NCI-H2227 treated with DMSO at 0.1 percent for 48 hours (cell line): ENCODE results near the gene ADAM12.

Experiments used
- DNase-seq: peaks from one replicate; lab custom pipeline; 2025; lab: John Stamatoyannopoulos, UW

Gene ADAM12, protein sequence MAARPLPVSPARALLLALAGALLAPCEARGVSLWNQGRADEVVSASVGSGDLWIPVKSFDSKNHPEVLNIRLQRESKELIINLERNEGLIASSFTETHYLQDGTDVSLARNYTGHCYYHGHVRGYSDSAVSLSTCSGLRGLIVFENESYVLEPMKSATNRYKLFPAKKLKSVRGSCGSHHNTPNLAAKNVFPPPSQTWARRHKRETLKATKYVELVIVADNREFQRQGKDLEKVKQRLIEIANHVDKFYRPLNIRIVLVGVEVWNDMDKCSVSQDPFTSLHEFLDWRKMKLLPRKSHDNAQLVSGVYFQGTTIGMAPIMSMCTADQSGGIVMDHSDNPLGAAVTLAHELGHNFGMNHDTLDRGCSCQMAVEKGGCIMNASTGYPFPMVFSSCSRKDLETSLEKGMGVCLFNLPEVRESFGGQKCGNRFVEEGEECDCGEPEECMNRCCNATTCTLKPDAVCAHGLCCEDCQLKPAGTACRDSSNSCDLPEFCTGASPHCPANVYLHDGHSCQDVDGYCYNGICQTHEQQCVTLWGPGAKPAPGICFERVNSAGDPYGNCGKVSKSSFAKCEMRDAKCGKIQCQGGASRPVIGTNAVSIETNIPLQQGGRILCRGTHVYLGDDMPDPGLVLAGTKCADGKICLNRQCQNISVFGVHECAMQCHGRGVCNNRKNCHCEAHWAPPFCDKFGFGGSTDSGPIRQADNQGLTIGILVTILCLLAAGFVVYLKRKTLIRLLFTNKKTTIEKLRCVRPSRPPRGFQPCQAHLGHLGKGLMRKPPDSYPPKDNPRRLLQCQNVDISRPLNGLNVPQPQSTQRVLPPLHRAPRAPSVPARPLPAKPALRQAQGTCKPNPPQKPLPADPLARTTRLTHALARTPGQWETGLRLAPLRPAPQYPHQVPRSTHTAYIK

GRCh38 chr10:126387931-126388911, at the start of gene ADAM12:
TSS of gene ADAM12 (minus strand) at chr10:126388477. CDS start at chr10:126388145, 332 bp downstream.
- no peak for DNase-seq

GRCh38 chr10:126437635-126438406, 49.5 kb upstream of the ADAM12 start:
- DNase-seq, result no peak

DNA sequence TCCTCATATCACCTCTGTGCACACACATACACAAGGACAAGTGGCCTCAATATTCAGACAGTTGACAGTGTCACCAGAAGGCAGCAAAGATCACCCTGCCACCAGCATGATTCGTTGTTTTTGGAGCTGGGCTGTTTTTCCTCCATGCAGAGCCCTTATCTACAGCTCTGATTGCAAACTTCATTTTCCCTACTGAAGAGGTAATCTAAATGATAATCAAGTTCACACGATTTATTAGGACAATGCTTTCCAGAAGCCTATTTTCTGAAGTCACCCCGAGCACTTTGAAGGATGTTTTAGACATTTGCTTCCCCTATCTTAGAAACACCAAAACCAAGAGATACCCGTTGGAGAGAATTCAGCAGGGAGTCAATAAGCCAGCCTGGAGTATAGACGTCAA, 46.0 kb upstream of the ADAM12 start:
- DNase-seq, result no peak

- DNase-seq, result no peak
These were observed 45.1 kb upstream of the ADAM12 start for GRCh38 chr10:126433351-126433750.

DNA sequence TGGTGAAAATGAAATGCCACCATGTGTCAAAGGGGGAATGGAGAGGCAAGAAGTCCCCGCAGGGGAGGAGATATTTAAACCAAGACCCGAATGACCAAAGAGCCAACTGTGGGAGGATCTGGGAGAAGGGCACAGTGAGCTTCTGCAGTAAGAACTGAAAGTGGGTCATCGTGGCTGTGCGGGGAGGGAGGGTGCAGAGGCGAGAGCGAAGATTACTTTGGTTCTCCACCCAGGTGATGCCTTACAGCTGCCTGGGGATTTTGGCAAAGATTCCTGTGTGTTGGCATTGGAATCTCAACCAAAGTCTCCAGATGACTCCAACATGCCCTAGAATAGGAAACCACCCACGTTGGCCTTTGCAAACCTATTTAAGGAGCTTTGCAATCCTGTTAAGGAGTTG, 44.2 kb upstream of the ADAM12 start:
- DNase-seq, result no peak

DNA sequence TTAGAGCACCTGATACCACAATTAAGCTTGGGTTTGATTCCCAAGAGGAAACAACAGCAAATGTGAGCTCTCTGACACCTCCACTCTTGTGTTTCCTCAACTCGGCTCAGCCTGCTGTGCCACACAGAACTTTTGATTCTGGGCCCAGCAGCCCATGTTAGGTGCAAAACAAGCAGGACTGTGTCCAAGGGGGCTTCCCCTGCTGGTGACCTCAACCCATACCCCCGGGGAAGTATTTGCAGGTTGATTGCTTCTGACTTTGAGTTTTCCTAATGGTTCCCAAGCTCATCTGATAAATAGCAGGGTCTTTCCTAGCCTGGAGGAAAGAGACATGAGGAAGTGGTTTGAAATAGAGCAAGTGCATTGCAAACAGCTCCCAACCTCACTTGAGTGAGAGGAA, 43.5 kb upstream of the ADAM12 start:
- no peak for DNase-seq

DNA sequence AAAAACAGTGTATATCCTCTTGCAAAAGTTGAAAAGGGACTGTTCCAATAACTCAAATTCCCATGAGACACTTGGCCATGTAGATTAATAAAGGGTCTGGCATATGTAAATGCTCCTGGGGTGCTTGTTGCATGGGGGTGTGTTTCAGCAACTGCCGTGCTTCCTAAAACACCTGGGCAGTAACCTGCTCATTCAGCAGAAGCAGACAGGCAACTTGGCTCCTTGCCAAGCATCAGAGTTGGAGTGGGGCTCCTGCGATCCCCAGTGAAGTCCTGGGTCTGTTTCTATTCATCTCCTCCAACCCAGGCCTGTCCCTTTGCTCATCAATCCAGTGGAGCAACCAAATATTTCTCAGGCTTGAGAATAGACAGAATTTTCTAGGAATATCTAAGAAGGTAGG, 42.2 kb upstream of the ADAM12 start:
- no peak for DNase-seq

DNA sequence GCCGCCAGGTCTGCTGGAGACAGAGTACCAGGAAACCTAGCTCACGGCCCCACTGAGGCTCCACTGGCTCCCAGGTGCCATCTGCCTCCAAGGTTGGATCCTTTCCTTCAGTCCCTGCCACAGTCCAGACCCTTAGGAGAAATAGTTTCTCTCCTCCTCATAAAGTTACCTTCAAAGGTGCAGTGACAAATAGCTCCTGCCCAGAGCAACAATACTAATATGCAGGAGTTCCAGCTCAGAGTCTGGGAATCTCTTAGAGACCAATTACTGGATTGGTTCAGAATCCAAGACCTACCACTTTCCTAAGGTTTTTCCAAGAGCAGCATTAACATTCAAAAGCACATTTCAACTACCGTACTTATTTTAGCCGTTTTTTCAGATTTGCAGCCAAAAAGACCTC, 41.0 kb upstream of the ADAM12 start:
- DNase-seq, result no peak

DNA sequence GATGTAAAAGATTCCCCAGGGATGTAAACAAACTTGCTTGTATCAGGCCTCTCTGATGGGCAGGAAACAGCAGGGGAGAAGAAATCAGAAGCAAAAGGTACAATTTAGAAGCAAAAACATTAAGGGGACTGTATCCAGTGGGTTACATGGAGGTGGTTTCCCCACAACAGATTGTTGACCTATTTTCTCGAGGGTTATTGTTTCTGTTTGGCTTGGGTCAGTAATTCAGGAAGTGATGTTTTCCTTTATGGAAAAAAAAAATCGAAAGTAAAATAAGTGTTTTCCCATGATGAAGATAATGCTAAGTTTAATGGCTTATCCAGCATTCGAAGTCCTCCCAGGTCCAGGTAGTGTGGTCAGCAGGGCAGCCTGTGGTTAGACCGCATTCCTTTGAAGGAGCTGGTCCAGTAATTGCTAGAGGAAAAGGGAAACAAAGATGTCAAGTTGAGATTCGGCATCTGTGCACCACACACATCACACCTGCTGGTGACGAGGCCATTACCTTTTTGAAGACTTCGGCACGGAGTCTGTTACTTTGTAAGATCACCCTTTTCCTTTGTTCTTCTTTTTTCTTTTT, 37.3 kb upstream of the ADAM12 start:
- no peak for DNase-seq

DNA sequence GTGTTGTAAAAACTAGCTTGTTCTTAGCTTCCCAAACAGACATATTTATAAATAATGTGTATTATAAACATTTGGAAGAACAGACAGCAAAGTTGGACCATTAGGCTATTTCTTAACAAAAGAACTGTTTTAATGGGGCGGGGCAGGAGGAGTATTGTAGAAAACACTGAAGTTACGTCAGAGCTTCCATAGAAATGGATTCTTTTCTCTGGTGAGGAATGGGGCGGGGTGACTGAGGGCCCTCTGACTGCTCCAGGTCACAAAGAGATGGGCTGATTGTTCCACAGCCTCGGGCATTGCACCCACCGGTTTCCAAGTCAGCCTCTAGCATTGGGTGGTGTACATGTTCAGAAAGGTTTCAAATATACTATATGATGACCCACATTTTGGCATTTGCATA, 36.8 kb upstream of the ADAM12 start:
- DNase-seq, result no peak

- no peak for DNase-seq
These were observed 35.6 kb upstream of the ADAM12 start for GRCh38 chr10:126423732-126424491.

- DNase-seq, result no peak
These were observed 34.3 kb upstream of the ADAM12 start for GRCh38 chr10:126422567-126422966.

DNA sequence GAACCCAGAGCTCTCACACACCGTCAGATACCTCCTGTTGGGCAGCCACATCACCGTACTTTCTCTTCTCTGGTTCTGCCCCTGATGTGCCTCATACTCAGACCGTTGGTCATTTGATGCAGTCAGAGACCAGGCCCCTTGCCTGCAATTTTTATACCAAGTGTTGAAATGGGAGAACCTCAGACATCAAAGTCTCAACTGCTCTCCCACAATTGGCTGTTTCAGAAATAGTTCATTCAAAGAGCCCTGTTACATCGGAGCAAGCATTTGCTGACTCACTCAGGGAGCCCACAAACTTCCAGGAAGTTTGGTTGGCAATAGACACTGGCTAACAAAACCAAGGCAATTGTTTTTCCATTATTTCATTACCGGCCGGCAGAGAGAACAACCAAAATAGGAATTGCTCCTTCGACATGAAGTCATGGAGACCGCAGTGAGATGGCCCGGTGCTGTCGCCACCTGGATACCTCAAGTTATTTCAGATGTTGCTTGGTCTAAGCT, 33.5 kb upstream of the ADAM12 start:
- no peak for DNase-seq

DNA sequence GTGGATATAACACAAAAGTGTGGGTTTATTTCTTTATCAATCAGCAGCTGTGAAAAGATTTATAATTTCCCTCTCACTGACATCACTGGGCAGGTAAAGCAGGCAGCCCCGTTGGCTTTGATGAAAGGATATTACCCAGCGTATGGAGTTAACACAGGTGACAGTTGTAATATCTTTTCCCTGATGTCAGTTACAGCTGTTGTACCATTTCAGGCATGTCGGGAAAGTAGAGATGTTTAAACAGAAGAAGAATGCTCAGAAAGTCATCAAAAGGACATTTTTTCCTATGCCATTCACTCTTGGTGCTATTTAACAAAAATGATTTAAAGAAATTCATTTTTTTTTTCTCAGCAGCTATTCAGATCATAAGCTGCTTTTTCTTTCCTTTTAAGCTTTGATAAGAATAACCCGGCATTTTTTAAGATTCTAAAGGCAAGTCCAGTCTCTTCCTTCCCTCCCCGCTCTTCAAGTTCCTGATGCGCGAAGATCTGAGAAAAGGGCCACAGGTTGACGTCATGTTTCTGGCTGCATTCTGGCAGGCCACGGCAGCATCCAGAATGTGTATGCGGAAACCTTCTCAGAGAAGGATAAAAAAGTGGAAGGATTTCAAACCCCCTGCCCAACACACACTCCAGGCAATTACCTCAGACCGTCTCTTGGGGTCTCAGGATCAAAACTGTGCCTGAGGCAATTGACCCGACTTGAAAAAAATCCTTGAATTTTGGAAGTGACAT, 32.5 kb upstream of the ADAM12 start:
- no peak for DNase-seq

GRCh38 chr10:126417220-126417825, 29.0 kb upstream of the ADAM12 start:
- no peak for DNase-seq

DNA sequence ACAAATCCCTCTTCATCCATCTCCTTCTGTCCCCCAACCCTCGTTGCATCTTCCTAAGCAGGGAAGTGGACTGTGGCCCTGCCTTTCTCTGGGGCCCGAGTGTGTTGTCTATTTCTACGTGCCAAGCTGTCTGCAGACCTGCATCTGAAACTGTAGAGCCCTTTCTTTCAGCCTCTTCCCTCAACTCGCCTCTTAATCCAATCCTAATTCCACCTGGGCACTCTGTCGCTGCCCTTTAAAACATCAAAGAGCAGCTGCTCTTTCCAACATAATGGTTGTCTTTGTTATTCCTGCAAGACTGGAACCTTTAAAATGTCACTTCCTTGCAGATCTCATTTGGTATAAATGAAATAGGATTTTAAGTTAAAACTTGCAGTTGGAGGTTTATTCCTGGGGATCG, 21.5 kb upstream of the ADAM12 start:
- no peak for DNase-seq

DNA sequence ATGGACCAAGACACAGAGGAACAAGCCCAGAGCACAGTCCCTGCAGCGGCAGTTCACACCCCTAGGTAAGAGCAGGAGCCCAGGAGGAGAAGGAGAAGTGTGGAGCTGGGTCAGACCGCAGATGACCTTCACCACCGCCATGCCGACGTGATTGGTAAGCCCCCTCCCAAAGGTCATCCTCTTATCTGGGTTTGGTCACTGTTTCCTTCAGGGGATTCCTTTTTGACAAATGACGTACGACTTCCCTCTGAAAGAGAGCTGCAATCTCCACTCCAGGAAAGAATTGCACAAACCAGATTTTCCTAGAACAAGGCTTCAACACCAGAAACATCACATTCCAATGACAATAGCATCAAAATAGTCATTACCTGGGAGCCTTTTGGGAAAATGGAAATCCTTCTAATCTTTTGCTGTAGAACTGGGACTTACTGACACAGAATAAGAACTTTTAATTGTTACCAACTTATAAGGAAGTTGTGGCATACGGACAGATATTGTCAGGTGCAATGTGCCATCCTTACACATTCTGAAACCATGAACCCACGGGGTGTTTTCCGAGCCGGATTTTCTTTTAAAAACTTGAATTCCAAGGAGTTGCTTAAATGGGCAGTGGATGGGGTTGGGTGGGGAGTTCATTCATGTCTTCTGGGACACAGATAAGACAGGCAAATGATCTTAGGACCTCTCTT, 20.8 kb upstream of the ADAM12 start:
- no peak for DNase-seq

DNA sequence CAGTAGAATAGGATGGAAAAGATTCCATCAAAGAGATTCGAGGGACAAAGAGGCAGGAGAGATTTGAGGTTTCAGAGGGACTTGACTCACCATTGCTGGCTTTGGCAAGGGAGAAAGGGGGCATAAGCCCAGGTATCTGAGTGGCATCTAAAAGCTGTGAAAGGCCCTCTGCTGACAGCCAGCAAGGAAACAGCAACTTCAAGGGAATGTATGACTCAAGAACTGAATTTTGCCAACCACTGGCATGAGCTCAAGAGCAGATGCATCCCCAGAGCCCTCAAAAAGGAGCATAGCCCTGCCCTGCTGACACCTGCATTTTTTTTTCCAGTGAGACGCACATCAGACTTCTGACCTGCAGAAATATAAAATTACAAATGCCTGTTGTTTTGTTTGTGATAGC, 19.6 kb upstream of the ADAM12 start:
- no peak for DNase-seq
